GM21529 (cell line): ENCODE measurements around the gene GPR87.
A peak's percentile ranks its signal among the peaks of the same experiment; 100 is the strongest.

Source experiments
- ATAC-seq: cut with Tn5 transposase; IDR thresholded peaks from one replicate; pipeline ENCODE4 v1.9.1; 2021; ENCODE audit not compliant: unreplicated experiment

Gene GPR87

DNA sequence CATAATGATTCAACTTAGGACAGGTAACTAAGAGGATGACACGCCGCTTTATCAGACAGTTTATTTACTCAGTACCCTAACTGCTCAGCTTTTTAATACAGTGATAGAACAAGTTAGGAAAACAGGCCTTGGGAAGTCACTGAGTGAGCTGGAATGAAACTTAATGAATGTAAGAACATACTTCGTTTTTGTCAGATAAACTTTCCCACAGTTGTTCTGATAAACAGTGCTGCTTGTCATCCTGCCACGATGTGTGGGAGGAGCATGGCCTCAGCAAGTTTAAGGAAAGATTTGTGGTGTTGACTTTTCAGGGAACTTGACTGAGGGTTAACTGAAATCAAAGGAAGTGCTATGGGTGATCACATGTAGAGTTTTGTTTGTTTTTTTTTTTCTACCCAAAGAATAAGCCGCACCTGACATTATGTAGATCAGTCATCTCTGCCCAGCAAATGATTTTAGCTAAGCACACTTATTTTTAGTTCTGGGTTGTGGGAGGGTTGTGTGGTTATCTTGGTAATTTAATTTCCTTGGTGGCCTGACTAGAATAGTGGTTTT lies 32.6 kb downstream of the GPR87 start:
- no peak for ATAC-seq

GRCh38 chr3:151283387-151283786 lies 33.2 kb downstream of the GPR87 start:
- no peak for ATAC-seq

- no peak for ATAC-seq
These were observed 33.7 kb downstream of the GPR87 start for GRCh38 chr3:151282921-151283320.

- ATAC-seq, result no peak
These were observed 34.8 kb downstream of the GPR87 start for GRCh38 chr3:151281671-151282324.

DNA sequence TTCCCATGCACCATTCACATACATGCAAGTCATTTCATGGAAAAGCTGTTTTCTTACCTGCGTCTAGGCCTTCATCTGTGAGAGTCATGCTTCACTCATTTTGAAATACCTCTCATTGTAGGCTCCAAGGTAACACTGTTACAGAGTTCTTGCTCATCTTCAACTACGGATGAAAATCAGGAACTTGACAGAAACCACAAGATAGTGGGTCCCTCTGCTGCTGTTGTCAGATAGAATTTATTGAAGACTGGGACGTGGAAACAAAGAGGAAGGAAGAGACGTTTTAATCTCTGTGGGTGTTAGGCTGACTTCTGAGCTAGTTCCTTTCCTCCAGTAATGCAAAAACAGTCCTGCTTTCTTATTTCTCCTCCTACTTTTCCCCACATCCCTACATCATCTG lies 38.4 kb downstream of the GPR87 start, which contains the start of gene P2RY14:
Gene P2RY14, minus strand, starts transcription at position 313 of the 400 bp plus-strand sequence. CDS start 64,226 bp downstream, outside the sequence.
- no peak for ATAC-seq

GRCh38 chr3:151276687-151277042 lies 40.0 kb downstream of the GPR87 start:
- ATAC-seq, result peak; percentile 56

DNA sequence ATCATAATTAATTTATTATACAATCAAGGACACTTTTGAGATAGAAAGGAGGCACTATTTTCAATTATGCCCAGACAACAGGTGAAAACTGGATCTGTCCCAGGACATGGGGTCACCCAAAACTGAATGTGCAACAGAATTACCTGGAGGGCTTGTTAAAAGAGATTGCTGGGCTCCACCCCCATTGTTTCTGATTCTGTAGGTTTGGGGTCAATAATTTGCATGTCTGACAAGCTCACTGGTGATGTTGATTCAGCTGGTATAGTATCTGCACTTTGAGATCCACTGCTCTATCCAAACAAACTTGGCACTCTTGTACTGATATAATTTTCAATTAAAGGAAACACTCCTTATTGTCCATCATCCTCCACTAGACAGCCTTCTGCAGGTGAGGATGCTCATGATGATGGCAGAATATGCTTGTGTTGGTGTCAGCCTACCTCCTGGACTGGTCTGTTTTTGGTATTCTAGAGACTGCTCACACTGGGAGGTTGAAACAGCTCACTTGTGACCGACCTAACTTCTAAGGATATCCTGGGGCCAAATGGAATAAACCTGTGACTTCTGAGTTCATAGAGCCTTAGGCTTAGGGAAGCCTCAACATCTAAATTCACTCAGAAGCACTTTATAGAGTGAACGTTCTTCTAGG lies 40.5 kb downstream of the GPR87 start:
- ATAC-seq, result peak; percentile 11

- ATAC-seq, result no peak
These were observed 41.5 kb downstream of the GPR87 start for GRCh38 chr3:151275091-151275490.

DNA sequence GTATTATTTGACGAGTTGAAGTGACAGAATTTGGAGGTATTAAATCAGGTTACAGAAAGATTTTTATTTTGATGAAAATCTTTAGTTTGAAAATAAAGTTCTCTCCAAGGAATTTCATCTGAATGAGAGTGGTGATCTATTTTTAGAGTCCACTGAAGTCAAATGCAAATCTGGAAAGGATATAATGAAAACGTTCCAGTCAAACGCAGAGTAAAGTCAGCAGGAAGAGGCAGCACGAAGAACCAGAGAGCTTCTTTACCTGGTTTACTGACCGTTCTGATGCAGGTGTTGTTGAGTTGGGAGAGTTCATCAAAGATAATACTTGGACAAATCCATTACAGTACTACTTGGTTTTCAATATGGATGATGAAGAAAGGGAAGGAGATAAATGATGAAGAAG lies 47.0 kb downstream of the GPR87 start:
- ATAC-seq, result no peak

GRCh38 chr3:151268267-151269235 lies 48.1 kb downstream of the GPR87 start:
- peak; percentile 57 for ATAC-seq

DNA sequence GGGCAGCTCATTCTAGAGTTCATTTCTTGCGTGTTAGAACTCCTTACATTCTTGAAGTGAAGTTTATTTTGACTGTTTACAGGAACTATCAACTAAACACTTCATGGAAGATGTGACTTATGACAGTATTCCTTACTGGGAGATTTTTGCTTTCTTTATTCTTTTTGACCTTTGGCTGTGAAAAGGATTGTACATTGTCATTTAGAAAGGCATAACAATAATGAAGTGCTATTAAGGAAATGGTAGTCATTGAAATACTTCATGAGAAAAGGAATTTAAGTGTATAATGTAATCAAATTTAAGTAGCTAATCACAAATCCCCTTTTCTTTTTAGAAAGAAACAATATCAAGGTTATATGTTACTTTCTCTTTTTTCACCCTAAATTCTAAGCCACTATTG lies 49.6 kb downstream of the GPR87 start:
- ATAC-seq, result no peak

GRCh38 chr3:151265866-151266265 lies 50.8 kb downstream of the GPR87 start:
- peak; percentile 97 for ATAC-seq

DNA sequence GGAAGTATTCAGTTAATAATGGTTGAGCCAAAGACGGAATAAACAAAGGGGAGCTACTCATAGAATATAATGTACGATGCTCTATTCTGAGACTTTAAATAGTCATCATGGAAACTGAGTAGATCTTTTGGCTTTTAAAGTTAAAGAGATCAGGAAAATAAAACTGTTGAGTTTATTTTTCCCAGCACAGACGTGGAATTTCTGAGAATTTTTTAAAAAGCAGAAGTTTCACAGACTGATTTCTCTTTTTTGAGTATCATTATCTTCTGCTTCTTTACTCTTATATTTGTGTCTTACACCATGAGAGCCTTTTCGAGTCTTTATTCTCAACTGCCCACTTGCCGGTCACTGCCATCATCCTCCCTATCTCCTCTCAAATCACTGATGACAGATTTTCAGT lies 51.5 kb downstream of the GPR87 start:
- no peak for ATAC-seq

GRCh38 chr3:151264605-151265004 lies 52.0 kb downstream of the GPR87 start:
- no peak for ATAC-seq

DNA sequence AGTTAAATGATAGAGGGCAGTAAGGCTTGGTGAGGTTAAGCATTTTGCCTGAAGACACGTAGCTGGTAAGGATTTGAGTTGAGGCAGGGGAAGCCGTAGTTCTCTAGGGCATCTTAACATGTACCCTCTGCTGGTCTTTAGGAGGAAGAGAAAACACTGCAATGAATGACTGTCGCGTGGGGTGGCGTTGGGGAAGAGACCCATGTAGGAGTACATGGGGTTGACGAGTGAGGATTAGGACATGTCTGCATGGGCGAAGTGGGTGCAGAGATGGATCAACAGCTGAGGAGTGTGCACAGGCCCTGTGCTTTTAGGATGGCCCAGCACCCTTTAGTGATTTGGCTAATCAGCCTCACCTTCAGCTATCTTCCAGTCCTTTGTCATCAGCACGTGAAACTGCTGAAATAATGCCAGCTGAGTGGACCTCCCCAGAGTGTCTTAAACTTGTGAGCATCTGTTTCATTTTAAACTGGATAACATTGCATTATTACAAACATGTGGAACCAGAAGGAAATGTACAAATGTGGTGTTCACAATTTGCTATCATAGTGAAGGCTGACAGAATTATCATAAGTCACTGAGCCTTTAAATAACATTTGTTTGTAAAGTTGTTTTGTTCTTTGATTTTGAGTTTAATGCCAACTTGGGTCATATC lies 53.6 kb downstream of the GPR87 start:
- no peak for ATAC-seq

- ATAC-seq, result no peak
These were observed 57.0 kb downstream of the GPR87 start for GRCh38 chr3:151259664-151260063.

GRCh38 chr3:151256749-151257148 lies 59.9 kb downstream of the GPR87 start:
- ATAC-seq, result no peak

DNA sequence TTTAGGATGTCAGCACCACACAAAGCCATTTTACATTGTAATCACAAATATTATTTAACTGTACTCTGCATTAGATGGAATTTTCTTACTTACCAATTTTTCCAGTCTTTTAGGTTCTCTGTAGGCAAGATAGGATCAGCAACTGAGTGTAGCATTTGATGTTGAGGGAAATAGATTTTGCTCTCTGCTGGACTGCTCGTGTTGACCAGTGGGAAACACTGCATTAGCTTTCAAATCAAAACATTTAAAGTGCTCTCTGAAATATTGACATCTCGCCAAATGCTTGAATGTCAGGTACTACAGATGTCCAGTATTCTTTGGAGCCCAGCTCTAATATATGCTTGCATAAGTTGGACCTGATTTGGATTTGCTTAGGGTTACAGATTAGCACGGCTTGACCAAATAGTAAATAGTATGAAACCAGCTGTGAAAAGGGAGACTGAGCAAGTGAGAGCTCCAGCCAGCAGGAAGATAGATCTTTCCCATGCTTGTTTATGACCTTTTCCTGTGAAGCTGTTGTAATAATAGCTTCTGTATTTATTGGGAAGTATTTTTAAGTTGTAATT lies 67.8 kb downstream of the GPR87 start:
- ATAC-seq, result no peak
